Renal cortical epithelial cell (primary cell): Measurements from ENCODE around the gene AGAP1. TPM values are rescaled to one million over a fixed set of nuclear protein-coding genes. Genes with fewer than 3 reads are reported as not detected.

Source experiments
- DNase-seq: peaks from one replicate; pipeline ENCODE4 v3.0.0-alpha.2; 2011; ENCODE audit warnings: low read depth
- total RNA-seq: library from RNA; depleted of rRNA; stranded (reverse); fragments of >200 nt; gene quantifications from 2 replicates; pipeline ENCODE4 v1.2.3, GENCODE V29; 2014

AGAP1 gene
- total RNA-seq, 1 donor from 2014 or later, result 17.6 TPM

DNA sequence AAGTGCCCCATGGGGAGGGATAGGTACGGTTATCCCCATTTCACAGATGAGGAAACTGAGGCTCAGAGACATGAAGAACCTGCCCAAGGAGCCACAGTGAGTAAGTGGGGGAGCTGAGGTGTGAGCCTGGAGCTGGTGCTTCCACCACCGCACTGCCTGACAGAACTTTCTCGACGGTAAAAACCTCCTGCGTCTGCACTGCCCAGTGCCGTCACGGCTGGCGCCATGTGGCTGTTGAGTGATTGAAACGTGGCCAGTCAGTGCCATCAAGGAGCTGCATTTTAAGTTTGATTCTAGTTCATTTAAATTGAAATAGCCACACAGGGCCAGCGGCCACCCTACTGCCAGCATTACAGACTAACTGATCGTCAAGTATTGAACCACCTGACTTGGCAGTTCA is 217.1 kb downstream of the AGAP1 start:
- DNase-seq, result no peak

GRCh38 chr2:235711527-235711926 is 217.7 kb downstream of the AGAP1 start:
- no peak for DNase-seq

- DNase-seq, result no peak
Measured at GRCh38 chr2:235712176-235712575, 218.3 kb downstream of the AGAP1 start.

DNA sequence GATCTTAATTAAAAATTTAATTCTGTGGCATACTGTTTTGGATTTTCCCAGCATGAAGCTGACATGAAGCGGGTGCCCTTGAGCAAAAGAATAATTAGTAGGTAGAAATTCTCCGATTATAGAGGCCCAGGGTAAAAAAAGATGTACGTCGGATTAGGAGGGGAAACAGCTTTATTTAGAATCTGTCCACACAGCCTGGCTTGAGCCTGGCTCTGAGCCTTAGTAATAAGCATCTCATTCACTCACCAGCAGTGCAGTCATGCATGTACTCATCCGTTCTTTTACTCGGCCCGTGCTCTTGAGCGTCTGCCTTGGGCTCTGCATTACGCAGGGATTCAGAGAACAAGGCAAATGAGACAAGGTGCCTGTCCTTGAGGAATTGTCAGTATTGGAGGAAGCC is 219.3 kb downstream of the AGAP1 start:
- DNase-seq, result no peak

GRCh38 chr2:235715601-235716000 is 221.8 kb downstream of the AGAP1 start:
- no peak for DNase-seq

- no peak for DNase-seq
Measured at GRCh38 chr2:235716875-235717496, 223.1 kb downstream of the AGAP1 start.

DNA sequence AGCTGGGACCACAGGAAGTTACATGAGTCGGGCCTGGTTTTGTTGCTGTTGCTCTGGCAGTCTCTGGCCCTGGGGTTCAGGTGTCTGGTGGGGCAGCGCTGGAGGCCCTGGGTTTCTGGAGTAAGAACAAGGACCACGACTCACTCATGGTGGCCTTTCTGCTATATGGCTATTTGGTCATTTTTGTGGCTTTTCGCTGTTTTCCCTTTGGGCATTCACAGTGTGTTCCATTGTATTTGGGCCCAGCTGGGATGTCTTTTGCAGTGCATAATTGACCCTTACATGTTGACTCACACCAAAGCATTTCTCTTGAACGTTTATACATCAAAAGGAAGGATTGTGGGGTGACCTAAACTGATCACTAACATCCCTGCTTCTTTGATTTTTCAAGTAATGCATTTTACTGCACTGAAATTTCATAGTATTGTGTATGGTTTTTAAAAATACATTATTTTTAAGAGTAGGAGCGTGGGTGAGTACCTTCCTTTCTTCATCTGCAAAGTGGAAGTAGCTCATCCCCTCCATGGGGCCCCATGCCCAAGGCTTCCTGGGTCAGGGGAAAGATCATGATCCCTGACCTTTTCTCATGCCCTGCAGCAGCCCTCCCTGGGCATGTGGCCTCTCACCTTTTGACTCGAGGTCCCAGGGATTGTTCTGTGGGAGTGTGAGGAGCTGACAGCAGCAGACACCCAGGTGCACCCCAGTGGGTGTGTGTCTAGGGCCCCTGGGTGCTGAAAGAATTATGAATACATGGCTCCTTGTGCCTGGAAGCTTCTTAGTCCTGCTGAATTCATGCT is 225.5 kb downstream of the AGAP1 start:
- DNase-seq, result peak; percentile 8

DNA sequence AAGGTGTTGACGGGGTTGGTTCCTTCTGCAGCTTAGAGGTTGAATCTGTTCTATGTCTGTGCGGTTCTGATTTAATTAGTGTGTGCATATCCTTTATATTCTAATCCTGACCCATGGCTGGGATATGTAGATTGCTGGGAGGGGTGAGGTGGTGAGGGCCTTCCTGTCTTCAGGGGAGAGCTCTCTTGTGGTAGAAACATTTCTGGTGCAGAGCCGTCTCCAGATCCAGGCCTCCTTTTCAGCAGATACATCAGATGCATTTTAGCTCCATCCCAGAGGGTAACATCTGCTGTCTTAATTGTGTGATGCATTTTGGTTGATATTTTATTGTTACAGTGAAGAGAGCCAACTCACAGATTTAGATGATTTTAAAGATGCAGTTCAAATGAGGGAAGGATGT is 227.8 kb downstream of the AGAP1 start:
- DNase-seq, result no peak

DNA sequence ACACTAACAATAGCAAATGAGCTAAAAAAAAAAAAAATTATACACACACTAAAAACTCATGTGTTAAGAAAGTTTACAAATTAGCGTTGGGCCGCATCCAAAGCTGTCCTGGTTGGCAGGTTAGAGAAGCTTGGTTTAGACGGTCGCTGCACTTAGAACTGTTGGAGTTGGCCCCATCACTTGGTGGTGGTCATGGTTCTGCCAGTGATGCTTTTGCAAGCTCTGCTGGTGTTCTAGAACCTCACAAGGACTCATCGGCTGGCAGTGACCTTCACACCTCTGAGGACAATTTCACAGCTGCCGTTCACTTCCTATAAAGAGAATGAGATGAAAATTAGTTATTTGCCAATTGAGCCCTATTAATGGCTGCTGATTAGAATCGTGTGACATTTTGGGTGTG is 229.0 kb downstream of the AGAP1 start:
- no peak for DNase-seq

- DNase-seq, result no peak
Measured at GRCh38 chr2:235723371-235723770, 229.5 kb downstream of the AGAP1 start.

GRCh38 chr2:235723811-235724465 is 230.1 kb downstream of the AGAP1 start:
- no peak for DNase-seq

DNA sequence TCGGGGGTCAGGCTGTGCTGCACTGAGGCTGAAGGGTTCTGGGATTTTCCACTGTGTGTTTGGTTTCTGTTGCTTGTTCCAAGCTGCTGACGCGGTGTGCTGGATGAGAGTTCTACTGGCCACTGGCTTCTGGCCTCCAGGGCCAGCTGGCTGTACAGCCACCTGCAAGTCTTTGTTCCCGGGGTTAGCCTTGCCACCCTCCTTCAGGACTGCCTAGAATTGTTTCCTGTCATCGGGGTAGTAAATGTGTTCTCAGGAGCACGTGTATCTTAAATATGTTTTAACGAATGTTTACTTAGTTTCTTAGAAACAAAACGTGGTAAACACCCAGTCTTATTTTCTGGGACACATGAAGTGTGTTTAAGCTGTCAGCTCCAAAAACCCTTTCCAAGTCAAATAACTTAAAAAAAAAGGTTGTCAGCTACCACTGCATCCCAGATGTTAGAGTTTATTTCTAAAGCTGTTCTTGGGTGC is 231.2 kb downstream of the AGAP1 start:
- DNase-seq, result no peak

- no peak for DNase-seq
Measured at GRCh38 chr2:235725841-235726240, 232.0 kb downstream of the AGAP1 start.

DNA sequence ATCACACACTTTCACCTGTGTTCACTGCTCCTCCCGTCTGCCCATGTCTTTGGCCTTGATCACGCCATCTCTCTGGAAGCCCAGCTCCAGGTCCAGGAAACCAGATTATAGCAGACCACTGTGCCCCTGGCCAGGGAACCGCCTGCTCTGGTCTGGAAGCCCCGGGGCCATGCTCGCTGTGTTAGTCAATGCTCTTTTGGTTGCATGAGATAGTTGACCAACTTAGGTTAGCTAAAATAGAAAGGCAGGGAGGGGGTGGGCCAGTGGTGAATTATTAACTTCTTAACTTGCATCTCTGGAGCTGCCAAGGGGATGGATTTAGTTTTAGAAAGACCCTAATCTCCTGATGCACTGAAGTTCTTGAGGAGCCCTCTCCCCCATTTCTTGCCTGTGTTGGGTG is 232.7 kb downstream of the AGAP1 start:
- DNase-seq, result peak; percentile 11

DNA sequence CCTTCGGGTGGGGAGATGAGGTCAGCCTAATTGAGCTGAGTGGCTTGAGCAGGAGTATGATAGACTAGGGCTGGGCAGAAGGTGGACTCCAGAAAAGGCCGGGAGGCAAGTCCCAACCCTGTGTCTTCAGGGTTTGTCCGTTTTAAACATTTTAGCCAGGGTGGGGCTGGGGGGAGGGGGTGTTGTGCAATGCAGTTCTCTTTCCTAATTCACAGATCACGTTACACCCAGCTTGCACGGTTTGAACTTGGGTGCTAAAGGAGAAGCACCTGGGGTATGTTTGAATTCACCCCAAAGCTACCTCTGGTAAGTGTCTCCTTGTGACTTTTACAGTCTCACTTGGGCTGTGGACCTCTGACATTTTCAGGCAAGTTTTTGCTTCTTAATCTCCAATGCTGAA is 233.3 kb downstream of the AGAP1 start:
- DNase-seq, result no peak

GRCh38 chr2:235727891-235728799 is 234.3 kb downstream of the AGAP1 start:
- no peak for DNase-seq

DNA sequence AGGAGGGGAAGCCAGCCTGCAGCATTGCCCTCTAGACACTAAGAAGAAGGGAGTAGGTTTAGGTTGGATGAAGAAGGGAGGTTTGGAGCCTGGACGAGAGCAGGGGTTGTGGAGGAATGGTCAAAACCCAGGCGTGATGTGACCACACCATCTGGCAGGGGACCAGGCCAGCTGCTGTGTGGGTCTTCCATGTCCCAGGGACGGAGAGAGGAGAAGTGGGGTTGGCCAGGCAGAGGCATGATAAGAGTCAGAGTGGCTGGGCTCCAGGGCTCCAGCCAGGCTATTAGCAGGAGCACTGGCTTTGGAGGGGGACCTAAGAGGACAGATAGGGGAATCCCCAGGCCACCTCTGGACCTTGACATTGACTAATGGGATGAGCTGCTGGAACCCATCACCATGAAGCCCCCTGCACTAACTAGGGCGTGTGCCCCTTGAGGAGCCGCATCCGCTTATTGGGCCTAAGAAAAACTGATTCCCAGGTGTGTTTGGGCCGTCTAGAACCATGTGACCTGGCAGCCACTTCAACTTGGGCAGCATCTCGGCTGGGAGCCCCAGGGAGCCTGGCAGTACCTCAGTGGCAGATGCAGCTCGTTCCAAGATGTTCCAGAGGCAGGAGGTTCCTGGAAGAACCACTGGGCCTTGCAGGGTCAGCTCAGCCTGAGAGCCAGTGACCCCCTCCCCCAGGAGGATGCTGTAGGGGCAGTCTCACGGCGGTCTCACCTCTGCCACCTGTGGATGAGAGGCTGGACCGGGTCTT is 235.1 kb downstream of the AGAP1 start:
- DNase-seq, result no peak

DNA sequence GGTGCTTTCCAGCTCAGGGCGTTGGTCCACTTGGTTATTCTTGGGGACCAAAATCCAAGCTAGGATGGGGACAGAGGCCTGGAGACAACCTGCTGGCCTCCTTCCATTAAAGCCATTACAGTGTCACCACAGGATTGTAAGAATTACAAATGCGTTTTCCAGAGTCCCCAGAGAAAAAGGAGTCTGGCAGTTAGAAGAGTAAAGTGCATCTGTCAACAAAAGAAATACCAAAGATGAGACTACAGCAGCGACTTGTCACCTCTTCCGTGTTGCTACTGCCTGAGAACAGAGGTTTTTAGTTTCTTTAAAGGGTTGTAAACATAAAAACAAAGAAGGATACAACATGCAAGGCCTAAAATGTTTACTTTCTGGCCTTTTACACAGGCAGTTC is 235.7 kb downstream of the AGAP1 start:
- no peak for DNase-seq

- no peak for DNase-seq
Measured at GRCh38 chr2:235730115-235730514, 236.3 kb downstream of the AGAP1 start.

- no peak for DNase-seq
Measured at GRCh38 chr2:235733761-235734160, 239.9 kb downstream of the AGAP1 start.

- DNase-seq, result no peak
Measured at GRCh38 chr2:235734168-235734567, 240.3 kb downstream of the AGAP1 start.
